DMS79 (cell line): Measurements from ENCODE around the gene PCDHGC4.

Source experiments
- DNase-seq: peaks from one replicate; lab custom pipeline; 2025; lab: John Stamatoyannopoulos, UW

Gene PCDHGC4

GRCh38 chr5:141529873-141530272, 45.0 kb downstream of the PCDHGC4 start:
- no peak for DNase-seq

- no peak for DNase-seq
Observed at GRCh38 chr5:141532726-141533125, 47.9 kb downstream of the PCDHGC4 start.

GRCh38 chr5:141533897-141534296, 49.1 kb downstream of the PCDHGC4 start:
- DNase-seq, result no peak

- no peak for DNase-seq
Observed at GRCh38 chr5:141534492-141535213, 49.8 kb downstream of the PCDHGC4 start.
